Measurements from ENCODE around the gene PPP1CA. TPM values are rescaled to one million over a fixed set of nuclear protein-coding genes. Genes with fewer than 3 reads are reported as not detected.

Gene PPP1CA
- total RNA-seq, 3 donors from 2014 or later = 262 to 265 (median 264) TPM

DNA sequence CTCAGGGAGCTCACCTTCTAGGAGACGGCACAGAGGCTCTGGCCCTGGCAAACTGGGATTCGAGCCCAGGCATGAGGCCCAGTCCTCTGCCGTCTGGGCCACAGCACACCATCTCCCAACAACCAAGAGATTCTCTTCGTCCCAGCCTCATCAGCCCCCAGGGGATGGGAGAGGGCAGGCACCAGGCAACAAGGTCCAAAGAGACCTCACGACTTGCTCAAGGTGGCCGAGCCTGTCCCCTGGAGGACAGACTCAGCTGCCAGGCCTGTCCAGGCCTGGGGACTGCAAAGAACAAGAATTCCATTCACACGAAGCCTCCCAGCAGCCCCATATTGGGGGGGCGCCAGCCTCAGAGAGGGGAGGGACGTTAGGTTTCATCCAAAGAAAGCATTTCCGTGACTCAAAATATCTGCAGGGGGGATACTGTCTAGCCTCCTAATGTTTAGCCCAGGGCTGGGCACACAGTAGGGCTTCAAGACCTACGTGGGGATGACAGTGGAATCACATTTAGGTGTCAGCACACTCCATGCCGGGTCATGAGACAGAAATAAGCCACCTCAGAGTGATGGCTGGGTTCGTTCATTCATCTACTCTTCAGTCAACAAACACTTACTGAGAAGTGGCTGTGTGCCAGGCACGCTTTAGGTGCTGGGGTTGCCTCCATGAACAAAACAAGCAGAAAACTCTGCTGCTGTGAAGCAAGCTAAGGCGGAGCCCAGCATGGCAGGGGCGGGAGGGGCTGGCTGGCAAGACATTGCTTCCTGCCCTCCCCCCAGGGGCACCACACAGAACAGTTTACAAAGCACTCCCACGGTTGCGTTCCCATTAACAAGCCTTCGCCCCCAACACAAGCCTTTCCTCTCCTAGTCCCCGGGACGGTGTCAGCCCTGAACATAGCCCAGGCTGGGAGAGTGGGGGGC, 15.0 kb upstream of the PPP1CA start:
- Mint-ChIP-seq H3K4me3 (peak overlapping the region; percentile 74), H3K27me3 (ENCODE audit: low read depth) (no peaks in the 10 kb centered on the region), H3K9me3 (no peaks in the 10 kb centered on the region), H3K36me3 (ENCODE audit: insufficient read depth) (no peaks in the 10 kb centered on the region), H3K4me1 (ENCODE audit: low read depth) (peaks cover 68% of the 10 kb centered on the region)
- peak; percentile 4 to 10 for ATAC-seq
- peak; percentile 69 for DNase-seq

DNA sequence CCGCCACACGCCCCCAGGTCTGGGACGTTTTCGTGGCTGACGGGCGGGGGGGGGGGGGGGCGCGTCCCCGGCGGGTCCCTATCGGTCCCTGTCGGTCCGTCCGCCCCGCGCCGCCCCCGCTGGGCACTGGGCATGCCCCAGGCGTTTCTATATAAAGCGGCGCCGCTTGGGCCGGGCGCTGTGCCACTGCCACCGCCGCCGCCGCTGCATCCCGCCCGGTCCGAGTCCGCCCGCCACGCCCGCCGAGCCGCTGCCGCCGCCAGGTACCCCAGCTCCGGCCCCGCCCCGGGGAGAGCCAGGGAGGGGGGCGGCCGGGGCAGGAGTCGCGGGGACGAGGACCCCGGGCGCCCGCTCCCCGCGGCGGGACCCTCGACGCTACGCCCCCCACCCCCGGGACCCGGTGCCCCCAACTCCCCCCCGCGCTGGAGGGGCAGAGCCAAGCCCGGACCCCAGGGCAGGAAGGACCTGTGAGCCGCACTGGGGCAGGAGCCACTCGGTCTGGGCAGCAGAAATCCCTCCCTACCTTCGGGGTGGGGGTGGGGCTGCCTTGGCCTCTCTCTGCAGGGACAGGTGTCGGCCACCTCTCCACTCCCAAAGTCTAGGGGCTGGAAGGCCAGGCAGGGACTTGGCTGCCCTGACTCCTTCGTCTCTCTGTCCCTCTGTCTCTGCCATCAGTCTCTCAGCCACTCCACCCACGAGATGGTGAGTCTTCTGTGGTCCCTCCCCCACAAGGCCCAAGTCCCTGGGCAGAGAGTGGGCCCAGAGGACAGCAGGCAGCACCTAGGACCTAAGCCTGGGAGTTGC, 14.0 kb upstream of the PPP1CA start, which contains the start of gene CARNS1:
Gene CARNS1, plus strand, starts transcription at position 178 of the 804 bp plus-strand sequence. Its CDS starts 522 bp downstream, at position 700.
- peaks cover 75% of the 10 kb centered on the region for H3K4me1 Mint-ChIP-seq (ENCODE audit: low read depth)
- no peaks in the 10 kb centered on the region for H3K9me3 Mint-ChIP-seq
- H3K4me3 Mint-ChIP-seq = peak within 1 kb of the TSS; percentile 74
- H3K27me3 Mint-ChIP-seq (ENCODE audit: low read depth) = no peaks in the 10 kb centered on the region
- DNase-seq (no peak), ATAC-seq (no peak)
- no peaks in the 10 kb centered on the region for H3K36me3 Mint-ChIP-seq (ENCODE audit: insufficient read depth)

DNA sequence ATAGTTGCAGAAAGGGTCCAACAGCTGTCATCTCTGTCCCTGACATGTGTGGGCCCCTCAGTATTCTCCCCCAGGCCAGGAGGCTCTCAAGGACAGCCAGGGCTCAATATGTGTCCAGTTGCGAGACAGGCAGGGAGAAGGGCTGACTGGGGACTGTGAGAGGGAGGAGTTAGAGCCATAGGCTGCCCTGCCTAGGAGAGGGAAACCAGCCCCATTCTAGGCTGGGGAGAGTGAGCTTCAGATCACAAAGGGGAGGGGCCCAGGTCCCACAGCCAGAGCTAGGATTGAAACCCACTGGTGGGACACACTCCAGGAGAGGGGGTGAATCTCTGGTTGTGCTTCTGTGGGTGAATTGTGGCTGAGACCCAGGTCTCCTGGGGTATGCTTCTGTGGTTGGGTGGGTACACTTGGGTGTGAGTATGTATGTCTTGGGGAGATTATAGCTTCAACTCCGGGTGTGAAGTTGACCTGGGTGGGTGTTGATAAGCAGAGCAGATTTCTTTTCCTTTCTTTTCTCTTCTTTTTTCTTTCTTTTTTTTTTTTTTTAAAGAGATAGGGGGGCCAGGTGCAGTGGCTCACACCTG, 11.7 kb upstream of the PPP1CA start:
- H3K4me1 Mint-ChIP-seq (ENCODE audit: low read depth) = peaks cover 76% of the 10 kb centered on the region
- ATAC-seq (no peak), DNase-seq (no peak)
- H3K9me3 Mint-ChIP-seq = no peaks in the 10 kb centered on the region
- H3K27me3 Mint-ChIP-seq (ENCODE audit: low read depth) = no peaks in the 10 kb centered on the region
- no peaks in the 10 kb centered on the region for H3K36me3 Mint-ChIP-seq (ENCODE audit: insufficient read depth)
- no peak overlapping the region for H3K4me3 Mint-ChIP-seq

DNA sequence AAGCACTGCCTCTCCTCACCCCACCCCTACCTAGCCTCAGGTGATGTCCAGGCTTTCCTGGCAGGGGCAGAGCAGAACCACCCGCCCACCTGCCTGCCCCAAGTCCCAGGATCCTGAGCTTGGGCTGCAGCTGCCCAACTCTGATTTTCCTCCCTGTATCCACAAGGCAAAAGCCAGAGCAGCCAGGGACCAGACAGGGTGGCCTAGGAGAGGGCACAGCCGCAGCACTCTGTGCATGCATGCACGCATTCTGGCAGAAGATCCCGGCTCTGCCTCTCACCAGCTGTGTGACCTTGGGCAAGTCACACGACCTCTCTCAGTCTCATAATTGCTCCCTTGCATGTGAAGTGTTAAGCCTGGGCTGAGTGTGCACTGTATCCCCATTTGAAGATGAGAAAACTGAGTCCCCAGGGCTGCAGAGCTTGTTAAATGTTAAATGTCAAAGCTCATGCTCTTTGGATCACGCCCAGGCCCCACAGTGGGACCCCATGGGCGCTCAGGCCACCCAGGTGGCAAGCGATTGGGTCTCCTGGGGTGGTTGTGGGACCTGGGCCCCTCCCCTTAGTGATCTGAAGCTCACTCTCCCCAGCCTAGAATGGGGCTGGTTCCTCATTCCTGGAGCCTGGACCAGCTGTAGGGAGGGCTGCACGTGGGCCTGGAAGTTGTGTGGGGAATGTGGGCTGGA, 11.0 kb upstream of the PPP1CA start:
- no peak overlapping the region for H3K4me3 Mint-ChIP-seq
- DNase-seq = no peak
- H3K9me3 Mint-ChIP-seq = no peaks in the 10 kb centered on the region
- no peaks in the 10 kb centered on the region for H3K36me3 Mint-ChIP-seq (ENCODE audit: insufficient read depth)
- no peak for ATAC-seq
- no peaks in the 10 kb centered on the region for H3K27me3 Mint-ChIP-seq (ENCODE audit: low read depth)
- H3K4me1 Mint-ChIP-seq (ENCODE audit: low read depth) = peaks cover 76% of the 10 kb centered on the region

DNA sequence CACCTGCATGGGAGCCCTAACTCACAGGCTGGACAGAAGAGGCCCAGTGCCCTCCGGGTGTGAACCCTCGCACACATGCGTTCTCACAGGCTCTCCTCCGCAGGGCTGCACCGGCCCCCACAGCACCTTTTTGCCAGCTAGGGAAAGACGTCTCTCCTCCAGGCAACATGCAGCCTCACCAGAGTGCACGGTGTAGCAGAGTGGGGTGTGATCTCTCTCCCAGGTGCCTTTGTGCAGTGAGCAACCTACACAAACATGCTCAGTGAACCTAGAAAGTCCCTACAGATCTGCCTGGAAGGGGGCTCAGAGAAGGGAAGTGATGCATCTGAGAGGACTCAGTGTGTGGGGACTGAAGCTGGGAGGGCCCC, 10.1 kb upstream of the PPP1CA start:
- Mint-ChIP-seq H3K9me3 (no peaks in the 10 kb centered on the region), H3K36me3 (ENCODE audit: insufficient read depth) (peaks cover 5% of the 10 kb centered on the region), H3K27me3 (ENCODE audit: low read depth) (no peaks in the 10 kb centered on the region), H3K4me1 (ENCODE audit: low read depth) (peaks cover 79% of the 10 kb centered on the region), H3K4me3 (no peak overlapping the region)
- ATAC-seq = peak; percentile 15
- no peak for DNase-seq

DNA sequence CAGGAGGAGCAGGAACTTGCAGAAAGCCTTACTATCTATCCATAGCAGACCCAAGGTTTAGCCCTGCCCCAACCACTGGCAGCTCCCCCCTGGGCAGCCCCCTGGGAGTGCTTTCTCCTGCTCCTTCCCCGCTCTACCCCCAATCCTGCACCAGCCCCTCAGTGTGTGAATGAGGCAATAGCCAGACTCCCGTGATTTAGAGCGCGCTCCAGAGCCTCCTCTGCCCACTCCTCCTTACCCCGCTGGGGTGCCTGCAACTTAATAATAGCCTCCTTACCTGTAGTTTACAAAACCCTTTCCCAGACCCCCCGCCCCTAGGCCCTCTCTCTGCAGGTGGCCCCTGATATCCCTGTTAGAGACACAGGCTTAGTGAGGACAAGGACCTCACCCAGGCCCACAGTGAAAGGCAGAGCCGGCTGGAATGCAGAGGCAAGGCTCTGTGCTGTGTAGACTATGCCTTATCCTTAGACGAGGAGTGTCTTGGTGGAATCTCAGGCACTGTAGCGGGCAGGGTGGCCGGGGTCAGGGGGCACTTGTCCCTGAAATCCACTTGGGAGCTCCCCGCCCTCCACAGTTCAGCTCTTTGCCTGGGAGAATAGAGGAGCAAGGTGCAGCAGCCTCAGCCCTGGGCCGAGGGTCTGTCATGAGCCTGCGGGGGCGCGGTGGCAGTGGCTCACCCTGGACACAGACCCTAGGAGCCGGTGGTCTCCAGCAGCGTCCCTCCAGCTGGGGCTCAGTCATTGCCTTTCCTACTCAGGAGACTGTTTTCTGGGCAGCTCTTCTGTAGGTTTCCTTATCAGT, 9.5 kb upstream of the PPP1CA start:
- peaks cover 5% of the 10 kb centered on the region for H3K36me3 Mint-ChIP-seq (ENCODE audit: insufficient read depth)
- H3K4me3 Mint-ChIP-seq = no peak overlapping the region
- H3K4me1 Mint-ChIP-seq (ENCODE audit: low read depth) = peaks cover 79% of the 10 kb centered on the region
- no peaks in the 10 kb centered on the region for H3K9me3 Mint-ChIP-seq
- no peaks in the 10 kb centered on the region for H3K27me3 Mint-ChIP-seq (ENCODE audit: low read depth)
- DNase-seq = no peak
- ATAC-seq = no peak

DNA sequence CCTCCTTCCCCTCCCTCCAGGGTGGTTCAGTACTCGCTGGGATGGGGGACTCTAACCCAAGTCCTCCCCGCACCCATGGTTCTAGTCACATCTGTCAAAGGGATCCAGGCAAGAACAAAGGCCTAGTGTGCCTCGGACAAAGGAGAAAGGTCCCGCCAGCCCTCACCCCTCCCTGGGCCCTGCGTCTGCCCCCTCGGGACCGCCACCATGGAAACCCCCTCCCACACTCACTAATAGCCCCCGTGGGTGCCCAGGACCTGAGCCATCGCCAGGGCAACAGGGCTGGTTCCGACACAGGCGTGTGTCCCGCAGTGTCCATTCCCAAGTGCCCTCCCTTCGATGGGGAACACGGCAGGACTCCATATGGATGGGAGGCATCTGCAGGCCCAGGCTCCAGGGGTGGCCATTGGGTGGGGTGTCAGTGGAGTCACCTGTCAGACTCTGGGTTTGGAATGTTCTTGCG, 8.7 kb upstream of the PPP1CA start:
- Mint-ChIP-seq H3K27me3 (ENCODE audit: low read depth) (no peaks in the 10 kb centered on the region), H3K36me3 (ENCODE audit: insufficient read depth) (peaks cover 5% of the 10 kb centered on the region), H3K4me1 (ENCODE audit: low read depth) (peaks cover 82% of the 10 kb centered on the region), H3K9me3 (no peaks in the 10 kb centered on the region), H3K4me3 (peak overlapping the region; percentile 29)
- DNase-seq (no peak), ATAC-seq (no peak)

DNA sequence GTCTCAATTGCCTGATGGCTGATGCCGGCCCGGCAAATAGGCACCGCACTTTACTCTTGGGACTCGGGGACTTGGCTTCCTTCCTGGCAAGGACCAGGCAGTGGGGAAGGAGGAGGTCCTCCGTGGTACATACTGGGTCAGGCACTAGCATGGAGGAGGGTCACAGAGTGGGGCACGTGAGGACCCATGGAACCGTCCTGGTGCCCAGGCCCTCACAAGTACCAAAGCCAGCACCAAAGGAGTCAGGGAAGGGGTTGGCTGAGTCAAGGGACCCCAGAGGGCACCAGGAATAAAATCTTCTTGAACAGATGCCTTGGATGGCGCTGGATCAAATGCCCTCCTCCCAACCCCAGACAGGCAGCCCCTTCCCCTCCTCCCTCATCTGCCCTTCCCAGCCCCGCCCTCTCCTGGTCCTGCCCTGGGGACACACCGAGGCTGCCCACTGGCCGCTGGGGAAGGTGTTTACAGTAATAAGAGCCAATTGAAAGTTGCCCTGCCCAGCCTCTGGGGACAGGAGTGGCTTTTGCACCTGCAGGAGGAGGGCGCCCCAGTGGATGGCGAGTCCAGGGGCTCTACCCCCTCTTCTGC, 8.2 kb upstream of the PPP1CA start:
- ATAC-seq = no peak
- DNase-seq = no peak
- peaks cover 83% of the 10 kb centered on the region for H3K4me1 Mint-ChIP-seq (ENCODE audit: low read depth)
- H3K4me3 Mint-ChIP-seq = peak overlapping the region; percentile 67
- H3K27me3 Mint-ChIP-seq (ENCODE audit: low read depth) = no peaks in the 10 kb centered on the region
- H3K36me3 Mint-ChIP-seq (ENCODE audit: insufficient read depth) = peaks cover 5% of the 10 kb centered on the region
- no peaks in the 10 kb centered on the region for H3K9me3 Mint-ChIP-seq

DNA sequence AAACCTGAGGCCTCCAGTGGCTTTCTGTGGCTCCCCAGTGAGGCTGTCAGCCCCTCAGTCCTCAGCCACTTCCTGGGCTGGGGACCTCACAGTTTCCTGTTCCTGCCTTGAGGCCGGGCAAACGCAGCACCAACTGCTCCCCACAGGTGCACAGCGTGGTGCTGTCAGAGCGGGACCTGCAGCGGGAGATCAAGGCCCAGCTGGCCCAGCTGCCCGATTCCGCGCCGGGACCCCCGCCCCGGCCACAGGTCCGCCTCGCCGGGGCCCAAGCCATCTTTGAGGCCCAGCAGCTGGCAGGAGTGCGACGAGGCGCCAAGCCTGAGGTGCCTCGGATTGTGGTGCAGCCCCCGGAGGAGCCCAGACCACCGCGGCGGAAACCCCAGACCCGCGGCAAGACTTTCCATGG, 7.6 kb upstream of the PPP1CA start:
- peak overlapping the region; percentile 11 for H3K4me3 Mint-ChIP-seq
- no peaks in the 10 kb centered on the region for H3K9me3 Mint-ChIP-seq
- H3K4me1 Mint-ChIP-seq (ENCODE audit: low read depth) = peaks cover 88% of the 10 kb centered on the region
- DNase-seq = peak; percentile 46
- H3K27me3 Mint-ChIP-seq (ENCODE audit: low read depth) = no peaks in the 10 kb centered on the region
- ATAC-seq = peak; percentile 50
- peaks cover 5% of the 10 kb centered on the region for H3K36me3 Mint-ChIP-seq (ENCODE audit: insufficient read depth)

DNA sequence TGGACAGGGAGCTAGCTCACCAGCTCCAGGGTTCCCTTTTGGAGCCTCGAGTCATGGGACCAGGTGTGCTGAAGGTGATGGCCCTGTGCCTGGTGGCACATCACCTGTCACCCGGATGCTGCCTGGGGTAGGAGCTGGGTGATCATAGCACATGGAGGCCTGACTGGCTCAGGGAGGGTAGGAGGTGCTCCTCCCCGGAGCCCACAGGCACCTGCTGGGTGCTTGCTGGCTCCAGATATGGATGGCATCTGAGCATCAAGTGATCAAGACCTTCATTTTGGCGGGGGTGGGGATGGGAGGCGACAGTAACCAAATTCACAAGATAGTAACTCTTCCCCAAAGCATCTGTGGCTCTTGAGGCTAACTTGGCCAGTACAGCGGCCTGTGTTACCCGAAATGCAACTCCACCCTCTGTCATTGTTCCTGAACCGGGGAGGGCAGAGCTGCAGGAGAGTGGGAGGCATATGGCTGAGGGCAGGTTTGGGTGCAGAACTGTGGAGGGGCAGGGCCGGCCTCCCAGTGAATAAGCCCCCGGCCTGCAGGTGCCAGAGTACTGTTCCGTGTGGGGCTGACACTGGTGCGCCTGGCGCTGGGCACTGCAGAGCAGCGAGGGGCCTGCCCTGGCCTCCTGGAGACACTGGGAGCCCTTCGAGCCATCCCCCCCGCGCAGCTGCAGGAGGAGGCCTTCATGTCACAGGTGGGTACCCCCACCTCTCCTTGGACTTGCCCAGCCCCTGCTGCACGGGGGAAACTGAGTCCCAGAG, 7.0 kb upstream of the PPP1CA start:
- peak overlapping the region; percentile 88 for H3K4me3 Mint-ChIP-seq
- peaks cover 90% of the 10 kb centered on the region for H3K4me1 Mint-ChIP-seq (ENCODE audit: low read depth)
- ATAC-seq = no peak
- H3K27me3 Mint-ChIP-seq (ENCODE audit: low read depth) = no peaks in the 10 kb centered on the region
- no peak for DNase-seq
- peaks cover 5% of the 10 kb centered on the region for H3K36me3 Mint-ChIP-seq (ENCODE audit: insufficient read depth)
- no peaks in the 10 kb centered on the region for H3K9me3 Mint-ChIP-seq

DNA sequence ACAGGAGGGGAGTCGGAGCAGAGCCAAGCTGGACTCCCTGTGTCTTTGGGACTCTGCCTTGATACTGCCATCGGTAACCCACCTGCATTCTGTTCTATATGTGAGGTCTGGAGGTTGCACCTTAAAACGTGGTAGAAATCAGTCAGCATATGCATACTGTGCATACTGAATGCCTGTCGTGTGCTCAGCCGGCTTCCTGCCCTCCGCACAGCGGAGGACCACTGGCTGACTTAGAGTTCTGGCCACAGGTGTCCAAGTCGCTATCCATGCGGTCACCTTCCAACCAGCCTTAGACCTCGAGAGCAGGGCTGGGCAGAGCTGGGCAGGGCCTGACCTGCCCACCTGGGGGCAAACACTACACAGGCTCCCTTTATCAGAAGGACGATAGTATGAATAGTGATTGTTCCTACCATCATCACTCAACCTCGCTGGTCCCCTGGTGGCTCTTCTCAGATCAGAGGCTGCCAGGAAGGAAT, 6.1 kb upstream of the PPP1CA start:
- Mint-ChIP-seq H3K27me3 (ENCODE audit: low read depth) (no peaks in the 10 kb centered on the region), H3K36me3 (ENCODE audit: insufficient read depth) (peaks cover 5% of the 10 kb centered on the region), H3K4me1 (ENCODE audit: low read depth) (peaks cover 89% of the 10 kb centered on the region), H3K4me3 (peak overlapping the region; percentile 88), H3K9me3 (no peaks in the 10 kb centered on the region)
- no peak for ATAC-seq
- DNase-seq = no peak

DNA sequence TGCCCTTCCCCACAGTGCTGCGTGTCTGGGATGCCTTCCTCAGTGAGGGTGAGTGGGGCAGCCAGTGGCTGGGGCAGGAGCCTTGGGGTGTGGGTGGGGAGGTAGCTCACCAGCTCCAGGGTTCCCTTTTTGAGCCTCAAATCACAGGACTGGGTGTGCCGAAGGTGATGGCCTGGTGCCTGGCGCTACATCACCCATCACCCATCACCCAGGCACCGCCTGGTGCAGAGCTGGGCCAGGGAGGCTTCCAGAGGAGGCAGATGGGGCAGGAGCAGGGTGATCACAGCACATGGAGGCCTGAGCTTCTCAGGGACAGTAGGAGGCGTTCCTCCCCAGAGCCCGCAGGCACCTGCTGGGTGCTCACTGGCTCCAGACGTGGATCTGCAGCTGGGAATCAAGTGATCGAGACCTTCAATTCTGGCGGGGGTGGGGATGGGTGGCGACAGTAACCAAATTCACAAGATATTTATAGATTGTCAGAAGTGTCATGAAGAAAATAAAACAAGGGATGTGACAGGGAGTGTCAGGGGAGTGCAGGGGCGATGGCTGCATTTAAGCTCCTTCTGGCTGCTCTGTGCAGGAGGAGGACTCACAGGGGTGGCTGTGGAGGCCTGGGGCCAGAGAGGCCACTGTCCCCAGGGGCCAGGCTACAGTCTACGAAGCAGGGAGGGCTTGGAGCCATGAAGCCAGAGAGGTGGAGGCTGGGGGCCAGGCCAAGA, 5.5 kb upstream of the PPP1CA start:
- peak overlapping the region; percentile 88 for H3K4me3 Mint-ChIP-seq
- peaks cover 5% of the 10 kb centered on the region for H3K36me3 Mint-ChIP-seq (ENCODE audit: insufficient read depth)
- DNase-seq (no peak), ATAC-seq (peak; percentile 6)
- H3K9me3 Mint-ChIP-seq = no peaks in the 10 kb centered on the region
- no peaks in the 10 kb centered on the region for H3K27me3 Mint-ChIP-seq (ENCODE audit: low read depth)
- H3K4me1 Mint-ChIP-seq (ENCODE audit: low read depth) = peaks cover 88% of the 10 kb centered on the region

All from activated T-cell treated with anti-CD3 and anti-CD28 coated beads, Interleukin-2, amount 50 U/mL, for 4 hours (primary cell).